Left renal cortex interstitium (tissue), 4 donors: ENCODE results near the gene SWAP70. TPM values are rescaled to one million over a fixed set of nuclear protein-coding genes. Genes with fewer than 3 reads are reported as not detected.

Source experiments
- DNase-seq, 4 donors: peaks; one replicate each; pipeline ENCODE4 v3.0.0-alpha.2; 2013; ENCODE audit warnings: low read depth in 4 of 4, low spot score in 2 of 4, missing footprints in 1 of 4
- polyA plus RNA-seq, 4 donors: library from polyadenylated mRNA; unstranded; fragments of 120-200 nt; gene quantifications; one replicate each; pipeline ENCODE4 v1.2.1, GENCODE V29; 2013; ENCODE audit not compliant: insufficient read length in 4 of 4

The SWAP70 gene
- polyA plus RNA-seq, 4 donors = 22.7 to 28.2 (median 24.9) TPM

- no peak for DNase-seq
Observed at GRCh38 chr11:9799886-9800285, 136.0 kb downstream of the SWAP70 start.

GRCh38 chr11:9802291-9802861 lies 138.5 kb downstream of the SWAP70 start:
- DNase-seq = no peak

Other genes starting within 250 kb of the SWAP70 start
- gene ZNF143, start 203.1 kb upstream of the SWAP70 start, polyA plus RNA-seq = 10 to 100 TPM; 25.5 to 33.7 (median 27.2) TPM
- gene WEE1, start 90.4 kb upstream of the SWAP70 start, polyA plus RNA-seq = 100 to 1,000 TPM in 1 of 4 donors, 10 to 100 TPM in 3; 76.1 to 107 (median 92.2) TPM